HepG2 (cell line): Measurements from ENCODE around the gene GPR6. TPM values are rescaled to one million over a fixed set of nuclear protein-coding genes. Genes with fewer than 3 reads are reported as not detected.

Experiments used
- BRD4 ChIP-seq: sonication (generic); formaldehyde crosslinking; IDR thresholded peaks from 2 replicates; pipeline ENCODE4 v1.4.0; 2020; ENCODE audit warnings: missing genetic modification reagents
- CEBPG ChIP-seq: IDR thresholded peaks from 2 replicates; pipeline ENCODE4 v1.6.1; 2016
- DMAP1 ChIP-seq: IDR thresholded peaks from 2 replicates; pipeline ENCODE4 v1.6.1; 2016
- PTBP1 ChIP-seq: fragments of 200-400 bp; formaldehyde crosslinking; IDR thresholded peaks from 2 replicates; pipeline ENCODE4 v1.6.1; 2018; ENCODE audit warnings: low read length, low read depth; ENCODE audit not compliant: poor library complexity, severe bottlenecking
- RFX3 ChIP-seq: IDR thresholded peaks from 2 replicates; pipeline ENCODE4 v1.6.1; 2016; ENCODE audit warnings: missing biosample characterization, missing genetic modification reagents
- SETDB1 ChIP-seq: sonication (generic); formaldehyde crosslinking; IDR thresholded peaks from 2 replicates; pipeline ENCODE4 v1.5.1; 2020; ENCODE audit warnings: missing genetic modification reagents, mild to moderate bottlenecking, borderline replicate concordance
- UBTF ChIP-seq: sonication (generic); formaldehyde crosslinking; IDR thresholded peaks from 2 replicates; pipeline ENCODE4 v1.4.0; 2020; ENCODE audit warnings: mild to moderate bottlenecking, missing genetic modification reagents
- ZBTB49 ChIP-seq: sonication (generic); formaldehyde crosslinking; IDR thresholded peaks from 2 replicates; pipeline ENCODE4 v1.4.0; 2020; ENCODE audit warnings: missing genetic modification reagents, borderline replicate concordance
- ZFY ChIP-seq: sonication (generic); formaldehyde crosslinking; IDR thresholded peaks from 2 replicates; pipeline ENCODE4 v1.4.0; 2020; ENCODE audit warnings: missing genetic modification reagents
- ZHX2 ChIP-seq, 2 experiments: sonication (generic) in 1 of 2; formaldehyde crosslinking in 1 of 2; IDR thresholded peaks; 2 replicates each; pipeline versions ENCODE4 v1.6.1 to v1.9.0; 2014 to 2022; ENCODE audit warnings: antibody characterized with exemption in 1 of 2, borderline replicate concordance in 1 of 2, inconsistent platforms in 1 of 2, low read depth in 1 of 2, missing genetic modification reagents in 1 of 2
- ZMAT3 ChIP-seq: sonication (generic); formaldehyde crosslinking; conservative IDR thresholded peaks from 2 replicates; pipeline ENCODE4 v1.7.0; 2021; ENCODE audit warnings: missing genetic modification reagents
- ZNF256 ChIP-seq: sonication (generic); formaldehyde crosslinking; conservative IDR thresholded peaks from 2 replicates; pipeline ENCODE4 v1.4.0; 2020; ENCODE audit warnings: missing genetic modification reagents
- ZNF331 ChIP-seq: sonication (generic); formaldehyde crosslinking; IDR thresholded peaks from 2 replicates; pipeline ENCODE4 v1.4.0; 2020; ENCODE audit warnings: missing genetic modification reagents
- ZNF597 ChIP-seq: sonication (generic); formaldehyde crosslinking; IDR thresholded peaks from 2 replicates; pipeline ENCODE4 v1.5.0; 2020; ENCODE audit warnings: missing genetic modification reagents
- ZNF720 ChIP-seq: sonication (generic); formaldehyde crosslinking; IDR thresholded peaks from 2 replicates; pipeline ENCODE4 v1.4.0; 2020; ENCODE audit warnings: missing genetic modification reagents
- ZNF768 ChIP-seq: sonication (generic); formaldehyde crosslinking; IDR thresholded peaks from 2 replicates; pipeline ENCODE4 v1.4.0; 2020; ENCODE audit warnings: missing genetic modification reagents
- polyA plus RNA-seq, 8 experiments: library from polyadenylated mRNA; depleted of rRNA in 3 of 8; stranded (reverse) in 7 of 8; unstranded in 1 of 8; fragments of >200 nt; fragmentation: Illumina TruSeq in 4 of 8; extraction: Trizol in 4 of 8; gene quantifications; 2 replicates each; pipeline versions ENCODE4 v1.2.1 to v1.2.3, GENCODE V29; 2011 to 2016; ENCODE audit warnings: low read depth in 4 of 8, missing spikeins in 1 of 8, mixed read lengths in 1 of 8; ENCODE audit not compliant: insufficient read depth in 1 of 8
- total RNA-seq, 5 experiments: library from RNA; depleted of rRNA; stranded (reverse); fragments of >200 nt; fragmentation: Illumina TruSeq; extraction: Trizol; gene quantifications; 2 replicates each; pipeline ENCODE4 v1.2.3, GENCODE V29; 2016; ENCODE audit warnings: low read depth in 1 of 5

Gene GPR6
- total and polyA plus RNA-seq, 2 of the 13 experiments (the other 11 are each of a cell fraction or from before 2014, with no cell fraction given): not detected

GRCh38 chr6:109978174-109979032, at the start of gene GPR6 (continued):
- TF ChIP-seq ZBTB49 (CRISPR knock-in tag) (0 out of 2 replicates have a peak, but pooled peaks have one; percentile 82), ZNF256 (peak; percentile 88), ZNF597 (CRISPR knock-in tag) (no peak), ZNF720 (CRISPR knock-in tag) (no peak), RFX3 (CRISPR knock-in tag) (no peak), ZFY (CRISPR knock-in tag) (peak; percentile 38; the same call in 1 of the 2 replicates), ZNF768 (peak; percentile 63; the same call in 1 of the 2 replicates), DMAP1 (CRISPR knock-in tag) (no peak), ZNF331 (peak; percentile 86), UBTF (CRISPR knock-in tag) (no peak), ZMAT3 (CRISPR knock-in tag) (peak; percentile 86), CEBPG (CRISPR knock-in tag) (no peak), ZHX2 (IDR thresholded peaks at IDR 0.05; ENCODE audit: low read depth) (no peak), ZHX2 (CRISPR knock-in tag; IDR thresholded peaks at IDR 0.05; ENCODE audit: borderline replicate concordance) (0 out of 2 replicates have a peak, but pooled peaks have one; percentile 78), SETDB1 (CRISPR knock-in tag) (no peak), BRD4 (CRISPR knock-in tag) (0 out of 2 replicates have a peak, but pooled peaks have one; percentile 32), PTBP1 (no peak)
